Measurements from ENCODE around the gene NANP. TPM values are rescaled to one million over a fixed set of nuclear protein-coding genes. Genes with fewer than 3 reads are reported as not detected.

Gene NANP
- total and polyA plus RNA-seq, 2 of the 13 experiments (the other 11 are each of a cell fraction or from before 2014, with no cell fraction given), result 8.9 to 21.5 TPM

- TF ChIP-seq ZBTB43 (CRISPR knock-in tag; conservative IDR thresholded peaks at IDR 0.05), result peak; percentile 95
- TF ChIP-seq LBX2 (CRISPR knock-in tag; IDR thresholded peaks at IDR 0.05; ENCODE audit: borderline replicate concordance), result peak; percentile 93
- TF ChIP-seq PAXIP1 (CRISPR knock-in tag; conservative IDR thresholded peaks at IDR 0.05), result peak; percentile 54
- TF ChIP-seq DMAP1 (CRISPR knock-in tag; IDR thresholded peaks at IDR 0.05), result peak; percentile 99
- TF ChIP-seq RXRA (CRISPR knock-in tag; IDR thresholded peaks at IDR 0.05), result peak; percentile 94
- no peak for TF ChIP-seq CENPX (CRISPR knock-in tag; IDR thresholded peaks at IDR 0.05)
- TF ChIP-seq GTF2F1 (IDR thresholded peaks at IDR 0.05; ENCODE audit: low read length), result peak; percentile 63; the same call in 1 of the 2 replicates
- TF ChIP-seq THAP9 (CRISPR knock-in tag; IDR thresholded peaks at IDR 0.05; ENCODE audit: borderline replicate concordance), result peak; percentile 91
- TF ChIP-seq AHR (CRISPR knock-in tag; IDR thresholded peaks at IDR 0.05), result peak; percentile 91
- TF ChIP-seq ZNF337 (CRISPR knock-in tag; IDR thresholded peaks at IDR 0.05; ENCODE audit: borderline replicate concordance, low read depth), result peak; percentile 99
- TF ChIP-seq ZMYM3 (CRISPR knock-in tag; IDR thresholded peaks at IDR 0.05), result peak; percentile 47
- peak; percentile 98 for TF ChIP-seq ZFP36L1 (CRISPR knock-in tag; IDR thresholded peaks at IDR 0.05)
- peak; percentile 92 for TF ChIP-seq ZNF670 (CRISPR knock-in tag; IDR thresholded peaks at IDR 0.05; ENCODE audit: borderline replicate concordance)
- no peak for TF ChIP-seq ZNF513 (CRISPR knock-in tag; conservative IDR thresholded peaks at IDR 0.05)
- TF ChIP-seq CCDC6 (CRISPR knock-in tag; IDR thresholded peaks at IDR 0.05), result peak; percentile 98
- peak; percentile 96 for TF ChIP-seq ZNF329 (CRISPR knock-in tag; IDR thresholded peaks at IDR 0.05; ENCODE audit: low read depth)
- peak; percentile 99 for TF ChIP-seq ZNF790 (CRISPR knock-in tag; IDR thresholded peaks at IDR 0.05; ENCODE audit: borderline replicate concordance)
- peak; percentile 75 for TF ChIP-seq ZNF768 (CRISPR knock-in tag; IDR thresholded peaks at IDR 0.05)
- TF ChIP-seq ZSCAN31 (CRISPR knock-in tag; IDR thresholded peaks at IDR 0.05; ENCODE audit: low read depth), result peak; percentile 98
- TF ChIP-seq ZNF629 (CRISPR knock-in tag; conservative IDR thresholded peaks at IDR 0.05), result peak; percentile 12; the same call in 1 of the 2 replicates
Measured at GRCh38 chr20:25623736-25624499, at the start of gene NANP (continued).

All from HepG2 (cell line).